ENCODE data around the gene CEP83. TPM values are rescaled to one million over a fixed set of nuclear protein-coding genes. Genes with fewer than 3 reads are reported as not detected.

The CEP83 gene
- total RNA-seq, 1 experiment from 2014 or later, result 19.2 TPM

DNA sequence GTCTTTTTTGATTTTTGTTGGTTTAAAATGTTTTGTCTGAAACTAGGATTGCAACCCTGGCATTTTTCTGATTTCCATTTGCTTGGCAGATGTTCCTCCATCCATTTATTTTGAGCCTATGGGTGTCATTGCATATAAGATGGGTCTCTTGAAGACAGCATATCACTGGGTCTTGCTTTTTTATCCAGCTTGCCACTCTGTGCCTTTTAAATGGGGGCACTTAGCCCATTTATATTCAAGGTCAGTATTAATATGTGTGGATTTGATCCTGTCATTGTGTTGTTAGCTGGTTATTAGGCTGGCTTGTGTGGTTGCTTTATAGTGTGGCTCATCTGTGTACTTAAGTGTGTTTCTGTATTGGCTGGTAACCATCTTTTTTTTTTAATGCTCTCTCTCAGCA lies 139.6 kb downstream of the CEP83 start:
- H2AFZ ChIP-seq (ENCODE audit: low read depth, low read length, poor library complexity, severe bottlenecking), result no peak overlapping the region
- RAD21 ChIA-PET (ENCODE audit: low non-redundant PET in 1 of 2, low total read pairs in 2 of 2, uncharacterized antibody in 2 of 2, unreplicated experiment in 2 of 2), result no interaction called here
- H3K36me3 ChIP-seq (ENCODE audit: control insufficient read depth in 1 of 2, insufficient read depth in 2 of 2, low read length in 2 of 2), result peaks cover 0 to 19% of the 10 kb centered on the region in 2 experiments; a peak in 2 of 4 replicates
- H3K4me3 ChIP-seq (replicated peaks in 1 of 2; ENCODE audit: low read depth in 1 of 2, low read length in 2 of 2), result no peak overlapping the region
- intact Hi-C loops (cut with micrococcal nuclease), result no loop called here
- no peaks in the 10 kb centered on the region for H4K20me1 ChIP-seq (ENCODE audit: insufficient read depth)
- H3K4me1 ChIP-seq (ENCODE audit: control insufficient read depth in 1 of 2, insufficient read depth in 2 of 2, low read length in 2 of 2), result no peaks in the 10 kb centered on the region
- no peak overlapping the region for H3K4me2 ChIP-seq (ENCODE audit: low read length)
- POLR2A ChIA-PET, result no interaction called here
- no peaks in the 10 kb centered on the region for H3K27me3 ChIP-seq (ENCODE audit: insufficient read depth, low read length)
- no peak for TF ChIP-seq EGR1 (IDR thresholded peaks at IDR 0.05; ENCODE audit: low read depth)
- no peak for TF ChIP-seq SIN3A (IDR thresholded peaks at IDR 0.05; ENCODE audit: low read depth)
- TF ChIP-seq ZFX (IDR thresholded peaks at IDR 0.05), result no peak
- no peak for TF ChIP-seq SRF (IDR thresholded peaks at IDR 0.05; ENCODE audit: low read depth)
- no peak for TF ChIP-seq SP1 (IDR thresholded peaks at IDR 0.05; ENCODE audit: low read depth)
- TF ChIP-seq, protein P1, sequence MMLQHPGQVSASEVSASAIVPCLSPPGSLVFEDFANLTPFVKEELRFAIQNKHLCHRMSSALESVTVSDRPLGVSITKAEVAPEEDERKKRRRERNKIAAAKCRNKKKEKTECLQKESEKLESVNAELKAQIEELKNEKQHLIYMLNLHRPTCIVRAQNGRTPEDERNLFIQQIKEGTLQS (IDR thresholded peaks at IDR 0.05), result no peak
- no peak for TF ChIP-seq FOSL1 (IDR thresholded peaks at IDR 0.05; ENCODE audit: low read depth)
- TF ChIP-seq, protein P2, sequence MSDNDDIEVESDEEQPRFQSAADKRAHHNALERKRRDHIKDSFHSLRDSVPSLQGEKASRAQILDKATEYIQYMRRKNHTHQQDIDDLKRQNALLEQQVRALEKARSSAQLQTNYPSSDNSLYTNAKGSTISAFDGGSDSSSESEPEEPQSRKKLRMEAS (IDR thresholded peaks at IDR 0.05), result no peak
- TF ChIP-seq YY1 (IDR thresholded peaks at IDR 0.05; ENCODE audit: extremely low read depth, insufficient replicate concordance, low read depth, low read length), result no peak
- no peak for TF ChIP-seq RAD21 (IDR thresholded peaks at IDR 0.05; ENCODE audit: low read depth)
- TF ChIP-seq, protein P3, sequence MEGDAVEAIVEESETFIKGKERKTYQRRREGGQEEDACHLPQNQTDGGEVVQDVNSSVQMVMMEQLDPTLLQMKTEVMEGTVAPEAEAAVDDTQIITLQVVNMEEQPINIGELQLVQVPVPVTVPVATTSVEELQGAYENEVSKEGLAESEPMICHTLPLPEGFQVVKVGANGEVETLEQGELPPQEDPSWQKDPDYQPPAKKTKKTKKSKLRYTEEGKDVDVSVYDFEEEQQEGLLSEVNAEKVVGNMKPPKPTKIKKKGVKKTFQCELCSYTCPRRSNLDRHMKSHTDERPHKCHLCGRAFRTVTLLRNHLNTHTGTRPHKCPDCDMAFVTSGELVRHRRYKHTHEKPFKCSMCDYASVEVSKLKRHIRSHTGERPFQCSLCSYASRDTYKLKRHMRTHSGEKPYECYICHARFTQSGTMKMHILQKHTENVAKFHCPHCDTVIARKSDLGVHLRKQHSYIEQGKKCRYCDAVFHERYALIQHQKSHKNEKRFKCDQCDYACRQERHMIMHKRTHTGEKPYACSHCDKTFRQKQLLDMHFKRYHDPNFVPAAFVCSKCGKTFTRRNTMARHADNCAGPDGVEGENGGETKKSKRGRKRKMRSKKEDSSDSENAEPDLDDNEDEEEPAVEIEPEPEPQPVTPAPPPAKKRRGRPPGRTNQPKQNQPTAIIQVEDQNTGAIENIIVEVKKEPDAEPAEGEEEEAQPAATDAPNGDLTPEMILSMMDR (IDR thresholded peaks at IDR 0.05 in 2 of 3, conservative IDR thresholded peaks at IDR 0.05 in 1 of 3; ENCODE audit: borderline replicate concordance in 1 of 3, insufficient read depth in 1 of 3, low read depth in 2 of 3, low read length in 2 of 3), result no peak
- no peak for TF ChIP-seq CBX3 (IDR thresholded peaks at IDR 0.05; ENCODE audit: low read depth)
- TF ChIP-seq, protein P4, sequence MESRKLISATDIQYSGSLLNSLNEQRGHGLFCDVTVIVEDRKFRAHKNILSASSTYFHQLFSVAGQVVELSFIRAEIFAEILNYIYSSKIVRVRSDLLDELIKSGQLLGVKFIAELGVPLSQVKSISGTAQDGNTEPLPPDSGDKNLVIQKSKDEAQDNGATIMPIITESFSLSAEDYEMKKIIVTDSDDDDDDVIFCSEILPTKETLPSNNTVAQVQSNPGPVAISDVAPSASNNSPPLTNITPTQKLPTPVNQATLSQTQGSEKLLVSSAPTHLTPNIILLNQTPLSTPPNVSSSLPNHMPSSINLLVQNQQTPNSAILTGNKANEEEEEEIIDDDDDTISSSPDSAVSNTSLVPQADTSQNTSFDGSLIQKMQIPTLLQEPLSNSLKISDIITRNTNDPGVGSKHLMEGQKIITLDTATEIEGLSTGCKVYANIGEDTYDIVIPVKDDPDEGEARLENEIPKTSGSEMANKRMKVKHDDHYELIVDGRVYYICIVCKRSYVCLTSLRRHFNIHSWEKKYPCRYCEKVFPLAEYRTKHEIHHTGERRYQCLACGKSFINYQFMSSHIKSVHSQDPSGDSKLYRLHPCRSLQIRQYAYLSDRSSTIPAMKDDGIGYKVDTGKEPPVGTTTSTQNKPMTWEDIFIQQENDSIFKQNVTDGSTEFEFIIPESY (IDR thresholded peaks at IDR 0.05; ENCODE audit: extremely low read depth, insufficient replicate concordance, low read length), result no peak
- TF ChIP-seq JUND (IDR thresholded peaks at IDR 0.05), result no peak
- TF ChIP-seq POLR2AphosphoS5 (IDR thresholded peaks at IDR 0.05; ENCODE audit: low read depth, low read length), result no peak
- no peak for TF ChIP-seq TCF7L2 (IDR thresholded peaks at IDR 0.05; ENCODE audit: borderline replicate concordance, extremely low read depth, insufficient read depth, insufficient read length)
- H3K27ac ChIP-seq (ENCODE audit: low read depth, low read length), result no peak overlapping the region
- no peaks in the 10 kb centered on the region for H3K79me2 ChIP-seq (ENCODE audit: insufficient read depth, low read length)
- no peak for DNase-seq (ENCODE audit: low read depth, low spot score)
- ATAC-seq, result no peak
- CTCF ChIA-PET, result no interaction called here
- no peak overlapping the region for H3K9ac ChIP-seq (ENCODE audit: low read length)
- H3K9me2 ChIP-seq (ENCODE audit: insufficient read depth), result no peaks in the 10 kb centered on the region
- no TSS peak for BruUV-seq (replicated peaks)
- H3K9me3 ChIP-seq (ENCODE audit: control insufficient read depth in 1 of 2, insufficient read depth in 1 of 2, low read depth in 1 of 2, low read length in 2 of 2), result peaks cover 0 to 14% of the 10 kb centered on the region in 2 experiments; a peak in 2 of 4 replicates

All from HCT116 (cell line).